ENCODE measurements around the gene MTURN. TPM values are rescaled to one million over a fixed set of nuclear protein-coding genes. Genes with fewer than 3 reads are reported as not detected.

The MTURN gene
- polyA plus RNA-seq, 4 donors: 79.0 to 91.2 (median 85.5) TPM

- DNase-seq (ENCODE audit: low read depth in 4 of 4, low spot score in 2 of 4): peak in 1 of 4 donors; percentile 58
These were observed 723 bp downstream of the MTURN start for GRCh38 chr7:30135301-30136116.

- no peak for DNase-seq (ENCODE audit: low read depth in 4 of 4, low spot score in 2 of 4)
These were observed 1.4 kb downstream of the MTURN start for GRCh38 chr7:30136117-30136731.

DNA sequence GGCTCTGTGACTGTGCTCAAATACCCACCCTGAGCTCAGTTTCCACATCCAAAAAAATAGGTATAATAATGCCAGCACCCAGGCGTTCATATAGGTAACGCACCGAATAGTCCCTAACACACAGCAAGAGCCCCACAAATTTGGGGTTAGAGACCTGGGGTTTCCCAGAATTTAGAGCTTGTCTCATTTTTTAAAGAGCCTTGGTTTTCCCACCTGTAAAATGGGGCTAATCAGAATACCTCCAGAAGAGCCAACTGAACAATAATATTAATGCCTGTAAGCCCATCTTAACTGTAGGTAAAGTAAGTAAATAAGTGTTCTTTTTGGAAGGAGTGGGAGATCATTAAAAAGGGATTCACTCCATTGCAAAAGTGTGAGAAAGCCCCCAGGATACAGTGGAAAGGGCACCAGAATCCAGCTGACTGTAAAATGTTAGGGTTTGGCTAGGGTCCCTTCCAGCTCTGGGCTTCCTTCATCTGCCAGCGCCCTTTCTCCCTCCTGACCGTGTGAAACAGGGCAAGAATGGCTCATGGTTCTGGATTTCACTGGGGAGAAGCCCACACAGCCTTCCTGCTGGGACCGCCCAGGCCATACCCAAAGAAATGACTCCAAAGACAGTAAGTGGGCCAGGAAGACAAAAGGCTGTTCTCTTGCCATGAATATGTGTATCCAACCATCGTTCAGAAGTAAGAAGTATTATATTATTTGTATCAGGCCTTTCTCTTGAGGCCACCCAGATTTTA lies 2.1 kb downstream of the MTURN start:
- no peak for DNase-seq (ENCODE audit: low read depth in 4 of 4, low spot score in 2 of 4)

DNA sequence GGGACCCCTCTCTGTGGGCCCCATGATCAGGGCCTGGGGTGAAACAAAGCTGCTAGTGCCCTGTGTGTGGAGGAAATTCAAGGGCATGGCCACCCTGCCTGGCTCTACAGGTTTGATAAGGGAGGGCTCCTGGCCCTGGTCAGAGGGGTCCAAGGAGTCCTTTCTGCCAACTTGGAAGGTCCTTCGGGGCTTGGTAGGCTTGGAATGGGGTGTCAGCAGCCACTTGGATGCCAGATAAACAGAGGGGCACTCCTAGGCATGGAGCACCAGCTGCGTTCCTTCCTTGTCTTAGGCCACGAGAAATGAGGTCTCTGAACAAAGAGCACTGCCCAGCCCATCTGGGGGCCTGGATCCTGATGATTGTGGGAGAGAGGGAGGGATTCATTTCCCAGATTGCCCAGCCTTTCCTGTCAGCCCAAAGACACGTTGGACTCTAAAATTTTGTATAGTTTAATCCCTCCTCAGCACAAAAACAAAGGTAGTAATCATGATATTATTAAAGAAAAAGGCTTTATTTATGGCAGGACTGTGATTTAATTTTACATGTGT lies 5.1 kb downstream of the MTURN start:
- DNase-seq (ENCODE audit: low read depth in 4 of 4, low spot score in 2 of 4): no peak

DNA sequence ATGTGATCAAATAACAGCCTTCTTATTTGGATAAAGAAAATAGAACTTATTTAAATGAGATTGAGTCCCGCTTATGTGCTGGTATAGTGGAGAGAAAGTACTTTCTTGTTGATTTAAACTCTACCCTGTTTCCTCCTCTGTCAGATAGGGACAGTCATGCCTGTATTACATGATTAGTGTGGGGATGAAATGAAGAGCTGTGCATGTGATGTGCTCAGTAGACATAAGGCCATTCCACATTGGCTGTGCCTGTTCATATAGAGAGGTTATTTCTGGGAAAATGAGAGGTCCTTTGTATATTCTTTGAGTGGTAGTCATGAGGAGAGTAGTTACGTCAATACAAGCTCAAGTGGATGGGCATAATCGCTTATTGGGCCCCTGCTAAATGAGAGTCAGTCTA lies 5.7 kb downstream of the MTURN start:
- DNase-seq (ENCODE audit: low read depth in 4 of 4, low spot score in 2 of 4): no peak

GRCh38 chr7:30142710-30143109 lies 7.9 kb downstream of the MTURN start:
- no peak for DNase-seq (ENCODE audit: low read depth in 4 of 4, low spot score in 2 of 4)

DNA sequence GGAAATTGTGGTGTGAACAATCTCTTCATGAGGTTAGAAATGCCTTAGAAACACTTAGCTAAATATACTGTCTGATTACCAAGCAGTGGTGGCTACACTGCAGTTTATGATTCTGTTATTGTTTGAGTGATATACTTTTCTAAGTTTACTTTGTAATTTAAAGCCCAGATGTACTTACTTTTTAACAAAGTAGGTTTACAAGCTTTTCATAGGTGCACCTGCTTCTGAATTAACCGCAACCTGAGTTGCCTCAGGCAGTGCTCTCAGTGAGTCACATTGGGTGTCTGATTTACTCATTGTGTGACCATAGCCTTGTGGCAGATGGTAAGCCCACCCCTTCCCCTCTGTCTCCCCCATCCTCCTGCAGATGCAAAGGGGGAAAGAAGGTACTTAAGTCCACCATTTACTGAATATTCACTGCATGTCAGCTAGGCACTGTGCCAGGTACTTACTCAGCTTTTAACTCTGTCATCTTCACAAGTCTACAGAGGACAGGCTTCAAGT lies 9.0 kb downstream of the MTURN start:
- no peak for DNase-seq (ENCODE audit: low read depth in 4 of 4, low spot score in 2 of 4)

GRCh38 chr7:30144657-30145306 lies 10.0 kb downstream of the MTURN start:
- DNase-seq (ENCODE audit: low read depth in 4 of 4, low spot score in 2 of 4): no peak

DNA sequence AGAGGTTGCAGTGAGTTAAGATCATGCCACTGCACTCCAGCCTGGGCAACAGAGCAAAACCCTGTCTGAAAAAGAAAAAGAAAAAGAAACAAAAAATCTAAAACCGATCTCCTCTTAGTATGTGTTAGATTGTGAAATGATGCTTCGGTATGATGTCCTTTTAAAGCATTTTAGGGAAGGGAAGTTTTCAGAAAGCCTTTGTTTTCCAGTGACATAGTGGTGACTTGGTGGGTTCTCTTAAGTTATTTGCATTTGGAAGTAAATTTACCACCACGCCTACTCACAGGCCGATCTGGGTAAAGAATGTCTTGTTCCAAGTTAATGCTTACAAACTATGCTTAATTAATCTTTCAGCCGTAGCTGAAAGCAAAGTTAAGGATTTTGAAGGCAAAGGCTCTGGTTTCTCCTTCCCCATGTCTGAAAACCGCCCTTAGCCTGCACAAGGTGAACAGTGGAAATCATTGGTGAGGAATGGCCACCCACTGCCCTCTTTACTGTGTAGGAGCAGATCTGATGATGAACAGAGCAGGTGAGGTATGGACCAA lies 10.7 kb downstream of the MTURN start:
- no peak for DNase-seq (ENCODE audit: low read depth in 4 of 4, low spot score in 2 of 4)

DNA sequence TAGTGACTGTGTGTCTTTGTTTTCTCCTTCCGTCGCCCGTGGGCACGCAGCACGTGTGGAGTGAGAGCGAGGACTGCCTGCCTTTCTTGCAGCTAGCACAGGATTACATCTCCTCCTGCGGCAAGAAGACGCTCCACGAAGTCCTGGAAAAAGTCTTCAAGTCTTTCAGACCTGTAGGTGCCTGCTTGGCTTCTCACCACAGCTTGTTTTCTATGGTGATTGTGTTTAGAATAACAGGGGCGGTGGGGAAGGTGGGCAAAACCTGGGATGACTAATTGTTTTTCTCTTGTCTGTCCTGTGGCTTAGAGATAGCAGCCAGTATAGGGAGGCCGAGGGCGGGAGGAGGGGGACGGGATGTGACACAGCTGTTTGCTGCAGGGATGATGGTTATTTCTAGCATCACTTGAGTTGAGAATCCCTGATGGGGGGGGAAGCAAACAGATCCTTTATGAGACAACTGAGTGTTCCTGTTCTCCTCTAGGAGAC lies 11.4 kb downstream of the MTURN start:
- no peak for DNase-seq (ENCODE audit: low read depth in 4 of 4, low spot score in 2 of 4)

DNA sequence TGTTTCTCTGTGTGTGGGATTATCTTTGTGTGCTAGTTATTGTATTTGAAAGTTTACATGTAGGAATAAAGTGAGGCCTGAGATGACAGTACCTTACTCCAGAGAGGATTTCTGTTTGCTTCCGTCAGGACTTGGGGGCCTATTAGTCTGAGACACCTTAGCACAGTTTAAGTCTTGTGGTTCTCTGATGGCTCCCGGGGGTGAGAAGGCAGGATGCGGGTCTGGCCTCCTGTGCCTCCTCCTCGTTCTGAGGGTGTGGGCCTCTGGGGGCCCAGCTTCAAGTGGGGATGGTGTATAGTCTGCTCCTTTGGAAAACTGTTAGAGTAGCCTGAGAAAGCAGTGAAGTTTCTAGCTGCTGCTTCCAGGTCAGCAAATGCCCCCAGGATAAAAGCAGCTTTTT lies 12.4 kb downstream of the MTURN start:
- no peak for DNase-seq (ENCODE audit: low read depth in 4 of 4, low spot score in 2 of 4)

DNA sequence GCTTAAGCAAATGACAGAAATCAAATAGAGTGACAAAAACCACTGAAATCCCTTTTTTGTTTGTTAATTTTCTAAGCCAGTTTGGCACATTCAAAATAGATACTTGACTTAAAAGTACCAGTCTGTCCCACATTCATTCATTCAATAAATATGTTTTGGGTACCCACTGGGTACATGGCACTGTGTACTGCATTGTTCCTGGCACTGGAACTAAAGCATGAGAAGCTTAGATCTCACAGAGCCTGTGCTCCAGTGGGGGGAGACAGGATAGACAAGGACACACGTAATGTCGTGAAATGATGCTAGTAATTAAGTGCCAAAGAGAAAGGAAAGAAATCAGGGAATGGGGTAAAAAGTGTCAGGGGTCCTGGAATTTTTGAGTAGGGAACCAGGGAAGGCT lies 13.0 kb downstream of the MTURN start:
- DNase-seq (ENCODE audit: low read depth in 4 of 4, low spot score in 2 of 4): no peak

- no peak for DNase-seq (ENCODE audit: low read depth in 4 of 4, low spot score in 2 of 4)
These were observed 13.6 kb downstream of the MTURN start for GRCh38 chr7:30148426-30148825.

- no peak for DNase-seq (ENCODE audit: low read depth in 4 of 4, low spot score in 2 of 4)
These were observed 14.2 kb downstream of the MTURN start for GRCh38 chr7:30148951-30149459.

DNA sequence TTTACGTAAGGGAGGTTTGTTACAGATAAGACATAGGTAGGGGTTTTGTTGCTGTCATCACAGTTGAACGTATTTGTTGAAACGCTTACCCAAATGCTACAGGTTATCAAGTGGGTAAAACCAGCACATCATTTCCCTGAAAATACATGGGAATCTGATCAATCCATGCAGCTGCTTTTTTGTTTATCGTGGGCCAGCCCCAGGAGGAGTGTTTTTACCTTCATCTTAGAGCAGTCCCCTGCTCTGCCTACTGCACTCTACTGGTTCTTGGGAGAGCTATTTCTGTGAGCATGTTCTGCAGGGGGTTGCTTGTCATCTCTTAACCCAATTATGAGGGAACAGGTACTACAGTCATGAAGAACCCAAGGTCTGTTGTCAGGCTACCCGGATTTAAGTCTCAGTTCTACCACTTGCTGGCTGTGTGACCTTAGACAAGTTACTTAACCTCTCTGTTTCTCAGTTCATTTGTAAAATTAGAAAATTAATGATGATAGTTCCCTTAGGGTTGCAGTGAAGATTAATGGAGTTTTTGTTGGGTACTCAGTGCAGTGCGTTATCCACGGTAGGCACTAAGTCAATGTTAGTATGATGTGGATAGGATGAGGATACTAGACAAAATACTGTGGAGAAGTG lies 15.0 kb downstream of the MTURN start:
- no peak for DNase-seq (ENCODE audit: low read depth in 4 of 4, low spot score in 2 of 4)

DNA sequence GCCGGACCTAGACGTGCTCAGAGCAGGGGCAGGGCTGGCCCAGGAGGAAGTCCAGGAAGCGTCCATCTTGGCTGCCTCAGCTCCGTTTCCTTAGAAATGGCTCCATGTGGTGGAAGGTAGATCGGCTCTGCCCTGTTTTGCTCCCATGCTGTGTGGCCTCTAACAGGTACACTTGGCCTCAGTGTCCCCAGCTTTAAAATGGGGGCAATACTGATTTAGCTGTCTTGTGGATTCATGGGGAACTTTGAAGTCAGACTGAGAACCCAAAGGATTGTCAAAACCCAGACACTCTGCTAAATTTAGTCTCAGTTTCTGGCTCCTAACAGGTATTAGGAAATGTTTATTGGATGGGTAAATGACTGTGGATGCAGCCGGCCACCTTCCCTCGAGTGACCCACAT lies 15.9 kb downstream of the MTURN start:
- no peak for DNase-seq (ENCODE audit: low read depth in 4 of 4, low spot score in 2 of 4)

GRCh38 chr7:30154111-30154587 lies 19.4 kb downstream of the MTURN start:
- DNase-seq (ENCODE audit: low read depth in 4 of 4, low spot score in 2 of 4): no peak

- DNase-seq (ENCODE audit: low read depth in 4 of 4, low spot score in 2 of 4): no peak
These were observed 20.7 kb downstream of the MTURN start for GRCh38 chr7:30155481-30155880.

GRCh38 chr7:30157204-30157603 lies 22.4 kb downstream of the MTURN start:
- no peak for DNase-seq (ENCODE audit: low read depth in 4 of 4, low spot score in 2 of 4)
